B cell (primary cell): ENCODE results near the gene SRRM3. TPM values are rescaled to one million over a fixed set of nuclear protein-coding genes. Genes with fewer than 3 reads are reported as not detected.

Source experiments
- ATAC-seq: fragments of 200-7000 bp; cut with Tn5 transposase; one replicate; pipeline ENCODE4 v1.10.0; 2021; ENCODE audit warnings: low read depth, mild to moderate bottlenecking, moderate number of reproducible peaks, moderate library complexity
- CTCF ChIA-PET: fragments of 350-600 bp; sonication (Branson Sonifier 250); formaldehyde crosslinking; loops from one replicate; lab custom pipeline; 2021; ENCODE audit warnings: antibody characterized with exemption, inconsistent platforms; lab: Charles Lee
- POLR2A ChIA-PET: fragments of 350-600 bp; sonication (Branson Sonifier 250); formaldehyde crosslinking; loops from one replicate; lab custom pipeline; 2021; ENCODE audit warnings: antibody characterized with exemption; lab: Charles Lee
- DNase-seq: peaks from one replicate; pipeline ENCODE4 v3.0.0; 2013
- H2AFZ ChIP-seq: 2 replicates; pipeline ENCODE4 v1.6.1; 2012; ENCODE audit warnings: mild to moderate bottlenecking, low read depth, low read length; ENCODE audit not compliant: insufficient read depth, poor library complexity, severe bottlenecking
- H3K27ac ChIP-seq, 2 donors: 1 replicate in 1 of 2; 2 replicates in 1 of 2; pipeline ENCODE4 v1.5.1; 2012 to 2013; ENCODE audit warnings: low read length in 2 of 2, mild to moderate bottlenecking in 2 of 2, moderate library complexity in 1 of 2
- H3K27me3 ChIP-seq, 4 experiments: fragments of 200-600 bp in 1 of 4; sonication (generic) in 1 of 4; replicated peaks in 1 of 4; 1 replicate in 2 of 4; 2 replicates in 2 of 4; pipeline versions ENCODE4 v1.6.1 to v1.7.0; 2013 to 2016; ENCODE audit warnings: low read length in 3 of 4, mild to moderate bottlenecking in 2 of 4, mixed read lengths in 1 of 4, moderate library complexity in 1 of 4; ENCODE audit not compliant: insufficient read depth in 4 of 4, control insufficient read depth in 3 of 4; ENCODE audit errors: control extremely low read depth in 1 of 4
- H3K36me3 ChIP-seq, 2 experiments: replicated peaks in 1 of 2; 1 replicate in 1 of 2; 2 replicates in 1 of 2; pipeline versions ENCODE4 v1.6.1 to v1.7.1; 2013; ENCODE audit warnings: low read length in 1 of 2; ENCODE audit not compliant: insufficient read depth in 2 of 2, control insufficient read depth in 1 of 2; ENCODE audit errors: control extremely low read depth in 1 of 2, extremely low read depth in 1 of 2
- H3K4me1 ChIP-seq, 2 donors: fragments of 200-600 bp in 1 of 2; sonication (generic) in 1 of 2; 1 replicate in 1 of 2; 2 replicates in 1 of 2; pipeline versions ENCODE4 v1.5.1 to v1.6.1; 2013 to 2017; ENCODE audit warnings: low read length in 2 of 2; ENCODE audit not compliant: control insufficient read depth in 2 of 2, insufficient read depth in 2 of 2
- H3K4me2 ChIP-seq: replicated peaks from 2 replicates; pipeline ENCODE3; 2012; ENCODE audit warnings: mild to moderate bottlenecking, low read depth, low read length; ENCODE audit not compliant: poor library complexity, severe bottlenecking
- H3K4me3 ChIP-seq, 5 experiments: fragments of 200-600 bp in 1 of 5; sonication (generic) in 1 of 5; 1 replicate in 3 of 5; 2 replicates in 2 of 5; pipeline versions ENCODE4 v1.5.1 to v1.7.0; 2011 to 2016; ENCODE audit warnings: low read length in 4 of 5, mild to moderate bottlenecking in 4 of 5, low read depth in 2 of 5, control low read depth in 1 of 5, moderate library complexity in 1 of 5; ENCODE audit not compliant: insufficient read depth in 1 of 5; ENCODE audit errors: control extremely low read depth in 1 of 5, extremely low read depth in 1 of 5
- H3K79me2 ChIP-seq: fragments of 200-600 bp; sonication (generic); one replicate; pipeline ENCODE4 v1.6.0; 2016; ENCODE audit warnings: low read length; ENCODE audit not compliant: control insufficient read depth, insufficient read depth
- H3K9ac ChIP-seq: fragments of 200-600 bp; sonication (generic); 2 replicates; pipeline ENCODE4 v1.6.1; 2017; ENCODE audit warnings: mild to moderate bottlenecking, low read length, moderate library complexity
- H3K9me3 ChIP-seq, 3 donors: one replicate each; pipeline versions ENCODE4 v1.6.1 to v1.7.1; 2013; ENCODE audit warnings: low read length in 2 of 3; ENCODE audit not compliant: control insufficient read depth in 2 of 3, insufficient read depth in 1 of 3; ENCODE audit errors: control extremely low read depth in 1 of 3
- H4K20me1 ChIP-seq: 2 replicates; pipeline ENCODE4 v1.6.0; 2012; ENCODE audit warnings: mild to moderate bottlenecking, low read length; ENCODE audit not compliant: insufficient read depth, control insufficient read depth, poor library complexity, severe bottlenecking
- H3K27ac Mint-ChIP-seq: one replicate; pipeline ENCODE4 v1.8.0; 2021; ENCODE audit warnings: mixed read lengths
- H3K27me3 Mint-ChIP-seq: one replicate; pipeline ENCODE4 v1.8.0; 2021; ENCODE audit warnings: mixed read lengths
- H3K4me1 Mint-ChIP-seq: one replicate; pipeline ENCODE4 v1.8.0; 2021; ENCODE audit warnings: mixed read lengths
- H3K4me3 Mint-ChIP-seq: one replicate; pipeline ENCODE4 v1.8.0; 2021; ENCODE audit warnings: mixed read lengths
- H3K9me3 Mint-ChIP-seq: one replicate; pipeline ENCODE4 v1.8.0; 2022; ENCODE audit warnings: mixed read lengths; ENCODE audit not compliant: insufficient read depth
- CTCF ChIP-seq: fragments of 200-600 bp; IDR thresholded peaks from one replicate; pipeline ENCODE4 v1.8.0; 2022; ENCODE audit warnings: antibody characterized with exemption, mild to moderate bottlenecking
- EZH2 ChIP-seq: IDR thresholded peaks from 2 replicates; pipeline ENCODE4 v1.6.1; 2012; ENCODE audit warnings: borderline replicate concordance, low read depth, mild to moderate bottlenecking, moderate library complexity, low read length; ENCODE audit not compliant: insufficient read depth, poor library complexity, severe bottlenecking
- WGBS: methylation state at CpG from one replicate; pipeline ENCODE4 v1.1.5; 2013; ENCODE audit warnings: missing lambda C conversion rate; ENCODE audit not compliant: insufficient coverage; 5-methylcytosine and 5-hydroxymethylcytosine counted together
- intact Hi-C: fragments of 100-400 bp; cut with micrococcal nuclease; formaldehyde crosslinking; loops from one replicate; pipeline ENCODE4 v1.10.0; 2022
- polyA minus RNA-seq: library from RNA; depleted of rRNA, polyadenylated mRNA; stranded (reverse); fragments of >200 nt; gene quantifications from 2 replicates; pipeline ENCODE4 v1.2.3, GENCODE V29; 2012
- polyA plus RNA-seq: library from polyadenylated mRNA; depleted of rRNA; stranded (reverse); fragments of >200 nt; gene quantifications from 2 replicates; pipeline ENCODE4 v1.2.3, GENCODE V29; 2012
- total RNA-seq, 2 donors: library from RNA; stranded (reverse); fragments of 120-200 nt in 1 of 2; gene quantifications; 1 replicate in 1 of 2; 2 replicates in 1 of 2; pipeline versions ENCODE4 v1.2.3 to v1.2.4, GENCODE V29; 2013 to 2022

Gene SRRM3
- total RNA-seq: not detected in 2 replicates
- total RNA-seq (2013): not detected
- polyA plus RNA-seq: not detected in 2 replicates
- 0.14 TPM in 1 of 2 replicates, not detected in the other for polyA minus RNA-seq

DNA sequence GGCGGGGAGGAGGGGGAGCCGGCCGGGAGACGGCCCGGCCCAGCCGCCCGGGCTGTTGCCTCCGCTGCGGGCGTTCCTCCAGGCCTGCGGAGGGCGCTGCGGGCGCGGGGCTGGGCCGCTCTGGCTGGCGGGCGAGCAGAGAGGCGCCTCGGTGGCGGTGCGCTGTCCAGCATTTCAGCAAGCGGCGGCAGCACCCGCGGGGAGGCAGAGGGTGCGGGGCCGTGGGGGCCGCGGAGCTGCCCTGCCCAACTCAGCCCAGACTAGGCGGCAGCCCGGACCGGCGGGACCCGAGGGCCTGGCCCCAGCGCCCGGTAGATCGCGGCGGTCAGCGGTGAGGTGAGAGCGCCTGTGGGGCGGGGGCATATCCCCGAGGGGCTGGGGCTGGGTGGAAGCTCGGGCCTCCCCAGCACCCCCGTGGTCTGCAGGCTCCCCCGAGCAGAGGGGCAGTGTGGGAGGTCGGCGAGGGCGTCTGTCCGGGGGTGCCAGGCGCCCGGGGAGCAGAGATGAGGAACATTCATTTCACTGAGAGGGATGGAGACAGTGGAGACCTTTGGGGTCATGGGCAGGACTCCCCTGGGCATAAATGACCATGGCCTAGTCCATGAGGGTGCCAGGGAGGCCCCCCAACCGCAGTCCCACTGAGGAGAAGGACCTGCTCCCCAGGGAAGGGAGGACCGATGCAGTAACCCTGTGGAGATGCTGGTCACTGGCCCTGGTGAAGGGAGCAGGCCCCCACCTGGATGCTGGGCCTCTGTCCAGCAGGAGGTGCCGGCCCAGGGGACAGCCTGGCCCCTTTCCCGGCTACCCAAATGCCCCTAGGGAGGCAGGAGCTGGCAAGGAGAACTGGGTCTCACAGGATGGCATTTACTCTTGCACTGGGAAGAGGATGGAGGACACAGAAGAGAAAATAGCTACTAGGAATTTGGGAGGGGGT is at the start of gene SRRM3:
SRRM3 (plus strand) TSS at position 165 of the 934 bp plus-strand sequence. CDS start 33,171 bp downstream, outside the sequence.
- ATAC-seq (peak; percentile 93), DNase-seq (peak; percentile 82)
- Histone ChIP-seq H3K4me1 (peaks cover 0 to 6% of the 10 kb centered on the region in 2 donors), H3K79me2 (no peaks in the 10 kb centered on the region), H3K27ac (no peak within 1 kb of the TSS), H3K9ac (no peak within 1 kb of the TSS), H3K36me3 (no peaks in the 10 kb centered on the region), H3K9me3 (peaks cover 0 to 22% (median 0%) of the 10 kb centered on the region in 3 donors), H3K4me3 (no peak within 1 kb of the TSS), H3K27me3 (peaks cover 0 to 38% (median 6%) of the 10 kb centered on the region in 4 experiments), H4K20me1 (no peaks in the 10 kb centered on the region), H3K4me2 (peak within 1 kb of the TSS; percentile 64), H2AFZ (peak within 1 kb of the TSS; percentile 16)
- Mint-ChIP-seq H3K27ac (no peak within 1 kb of the TSS), H3K4me3 (no peak within 1 kb of the TSS), H3K9me3 (no peaks in the 10 kb centered on the region), H3K27me3 (peaks cover 30% of the 10 kb centered on the region), H3K4me1 (peaks cover 2% of the 10 kb centered on the region)
- WGBS: 5% methylated on average over 56 of the region's 57 CpGs
- intact Hi-C loops: no loop called here
- TF ChIP-seq EZH2 (no peak), CTCF (peak; percentile 62)
- ChIA-PET POLR2A (no interaction called here), CTCF (interaction anchor here (0.6 to 1.7 kb wide), 2 partner anchors 21 to 25 kb away, joined by 4 to 6 read pairs; no protein-coding TSS in a partner anchor)

- H3K4me3 Mint-ChIP-seq: no peak overlapping the region
- H3K27ac Mint-ChIP-seq: no peak overlapping the region
- peaks cover 0 to 6% (median 0%) of the 10 kb centered on the region in 4 experiments for H3K27me3 ChIP-seq
- H3K27me3 Mint-ChIP-seq: peaks cover 13% of the 10 kb centered on the region
- TF ChIP-seq EZH2: no peak
- TF ChIP-seq CTCF: no peak
- H3K27ac ChIP-seq: no peak overlapping the region
- no peaks in the 10 kb centered on the region for H3K79me2 ChIP-seq
- intact Hi-C loops: no loop called here
- no peak overlapping the region for H2AFZ ChIP-seq
- no peaks in the 10 kb centered on the region for H3K36me3 ChIP-seq
- H3K4me1 ChIP-seq: peaks cover 0 to 2% of the 10 kb centered on the region in 2 donors
- WGBS: 100% methylated on average over 2 of the region's 5 CpGs
- H3K9me3 Mint-ChIP-seq: no peaks in the 10 kb centered on the region
- DNase-seq (no peak), ATAC-seq (no peak)
- no peak overlapping the region for H3K4me2 ChIP-seq
- no peaks in the 10 kb centered on the region for H3K9me3 ChIP-seq
- no peaks in the 10 kb centered on the region for H3K4me1 Mint-ChIP-seq
- H3K4me3 ChIP-seq: no peak overlapping the region
- ChIA-PET CTCF (no interaction called here), POLR2A (no interaction called here)
- no peak overlapping the region for H3K9ac ChIP-seq
- H4K20me1 ChIP-seq: no peaks in the 10 kb centered on the region
These were observed 49.8 kb upstream of the SRRM3 start for GRCh38 chr7:76151932-76152331.
